SU-DHL-6 (cell line): ENCODE measurements around the gene PTBP3.

Experiments used
- CTCF ChIP-seq: fragments of 200-600 bp; sonication (generic); IDR thresholded peaks from one replicate; pipeline ENCODE4 v1.5.1; 2017; ENCODE audit warnings: antibody characterized with exemption, mild to moderate bottlenecking, low read length, moderate library complexity; ENCODE audit not compliant: insufficient read depth, poor library complexity, severe bottlenecking
- EZH2phosphoT487 ChIP-seq: fragments of 200-600 bp; sonication (generic), shearing (Covaris generic); conservative IDR thresholded peaks from 2 replicates; pipeline ENCODE4 v1.6.1; 2018; ENCODE audit warnings: mild to moderate bottlenecking, antibody characterized with exemption, low read length, moderate library complexity, mixed read lengths

- peak; percentile 44 for TF ChIP-seq CTCF
- no peak for TF ChIP-seq EZH2phosphoT487
These were observed 28.2 kb upstream of the PTBP3 start for GRCh38 chr9:112361601-112362000.
